Measurements from ENCODE around the gene VAMP5. TPM values are rescaled to one million over a fixed set of nuclear protein-coding genes. Genes with fewer than 3 reads are reported as not detected.

The VAMP5 gene
- total and polyA plus RNA-seq, 4 donors = 9.7 to 74.6 (median 40.2) TPM

DNA sequence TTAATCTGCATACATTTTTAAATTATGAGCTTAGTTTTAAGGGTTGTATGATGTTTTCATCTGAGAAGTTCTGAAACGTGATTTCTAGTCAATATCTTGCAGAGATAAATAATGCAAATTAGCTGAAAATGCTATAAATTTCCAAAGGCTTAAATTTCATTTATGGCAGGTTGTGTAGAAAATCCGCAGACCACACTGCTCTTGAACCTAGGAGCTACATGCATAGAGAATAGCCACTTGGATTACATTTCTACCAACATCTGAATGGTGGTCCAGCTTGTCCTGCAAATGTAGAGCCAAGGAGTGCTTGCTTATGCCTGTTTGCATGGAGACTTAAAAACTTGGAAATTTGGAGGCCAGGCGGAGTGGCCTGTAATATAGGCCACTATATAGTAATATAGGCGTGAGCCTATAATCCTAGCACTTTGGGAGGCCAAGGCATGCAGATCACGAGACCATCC is 38.4 kb upstream of the VAMP5 start (continued):
- no peak for TF ChIP-seq FOXA1 (IDR thresholded peaks at IDR 0.05)
- TF ChIP-seq HNF4A (conservative IDR thresholded peaks at IDR 0.05) = no peak
- no peak for TF ChIP-seq MAX (IDR thresholded peaks at IDR 0.05)
- no peak for TF ChIP-seq RAD21 (IDR thresholded peaks at IDR 0.05)
- no peak for TF ChIP-seq NR2F2 (IDR thresholded peaks at IDR 0.05)
- TF ChIP-seq ZBTB33 (IDR thresholded peaks at IDR 0.05) = no peak

- H3K27ac ChIP-seq (ENCODE audit: low read depth in 1 of 2, low read length in 2 of 2) = no peak overlapping the region
- TF ChIP-seq ZBTB33 (IDR thresholded peaks at IDR 0.05) (no peak), RAD21 (IDR thresholded peaks at IDR 0.05) (no peak), NR2F2 (IDR thresholded peaks at IDR 0.05) (no peak), FOXA1 (IDR thresholded peaks at IDR 0.05) (no peak), MAX (IDR thresholded peaks at IDR 0.05) (no peak), FOXA2 (IDR thresholded peaks at IDR 0.05) (no peak), ATF3 (IDR thresholded peaks at IDR 0.05) (no peak), JUND (IDR thresholded peaks at IDR 0.05) (no peak), GABPA (IDR thresholded peaks at IDR 0.05 in 1 of 2, conservative IDR thresholded peaks at IDR 0.05 in 1 of 2) (no peak), RXRA (IDR thresholded peaks at IDR 0.05) (no peak), YY1 (IDR thresholded peaks at IDR 0.05) (no peak), TAF1 (conservative IDR thresholded peaks at IDR 0.05) (no peak), REST (IDR thresholded peaks at IDR 0.05) (no peak), SP1 (IDR thresholded peaks at IDR 0.05) (no peak)
- TF ChIP-seq, protein P1, sequence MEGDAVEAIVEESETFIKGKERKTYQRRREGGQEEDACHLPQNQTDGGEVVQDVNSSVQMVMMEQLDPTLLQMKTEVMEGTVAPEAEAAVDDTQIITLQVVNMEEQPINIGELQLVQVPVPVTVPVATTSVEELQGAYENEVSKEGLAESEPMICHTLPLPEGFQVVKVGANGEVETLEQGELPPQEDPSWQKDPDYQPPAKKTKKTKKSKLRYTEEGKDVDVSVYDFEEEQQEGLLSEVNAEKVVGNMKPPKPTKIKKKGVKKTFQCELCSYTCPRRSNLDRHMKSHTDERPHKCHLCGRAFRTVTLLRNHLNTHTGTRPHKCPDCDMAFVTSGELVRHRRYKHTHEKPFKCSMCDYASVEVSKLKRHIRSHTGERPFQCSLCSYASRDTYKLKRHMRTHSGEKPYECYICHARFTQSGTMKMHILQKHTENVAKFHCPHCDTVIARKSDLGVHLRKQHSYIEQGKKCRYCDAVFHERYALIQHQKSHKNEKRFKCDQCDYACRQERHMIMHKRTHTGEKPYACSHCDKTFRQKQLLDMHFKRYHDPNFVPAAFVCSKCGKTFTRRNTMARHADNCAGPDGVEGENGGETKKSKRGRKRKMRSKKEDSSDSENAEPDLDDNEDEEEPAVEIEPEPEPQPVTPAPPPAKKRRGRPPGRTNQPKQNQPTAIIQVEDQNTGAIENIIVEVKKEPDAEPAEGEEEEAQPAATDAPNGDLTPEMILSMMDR (IDR thresholded peaks at IDR 0.05; ENCODE audit: low read depth, low read length, missing input control) = no peak
Observed at GRCh38 chr2:85547089-85547858, 37.0 kb upstream of the VAMP5 start.

More at GRCh38 chr2:85547089-85547858, 37.0 kb upstream of the VAMP5 start:
- H3K4me3 ChIP-seq (ENCODE audit: low read depth in 1 of 3, low read length in 3 of 3) = no peak overlapping the region
- peaks cover 0 to 7% (median 3%) of the 10 kb centered on the region in 4 donors for H3K4me1 ChIP-seq (ENCODE audit: control insufficient read depth in 4 of 4, insufficient read depth in 4 of 4, low read length in 3 of 4)
- H3K27me3 ChIP-seq (ENCODE audit: control insufficient read depth in 4 of 4, insufficient read depth in 4 of 4, low read length in 3 of 4) = no peaks in the 10 kb centered on the region
- DNase-seq (ENCODE audit: low spot score) = no peak
- 86% methylated on average over 1 of the region's 1 CpG for WGBS
- H3K9me3 ChIP-seq (ENCODE audit: control insufficient read depth in 4 of 4, low read length in 3 of 4) = no peaks in the 10 kb centered on the region
- H3K36me3 ChIP-seq (ENCODE audit: control insufficient read depth in 4 of 4, insufficient read depth in 3 of 4, low read depth in 1 of 4, low read length in 3 of 4) = peaks cover 5 to 69% (median 47%) of the 10 kb centered on the region in 4 donors
- no peak overlapping the region for H3K9ac ChIP-seq (ENCODE audit: low read depth in 1 of 2, low read length in 2 of 2)
